ENCODE results near the gene IKZF2.

DNA sequence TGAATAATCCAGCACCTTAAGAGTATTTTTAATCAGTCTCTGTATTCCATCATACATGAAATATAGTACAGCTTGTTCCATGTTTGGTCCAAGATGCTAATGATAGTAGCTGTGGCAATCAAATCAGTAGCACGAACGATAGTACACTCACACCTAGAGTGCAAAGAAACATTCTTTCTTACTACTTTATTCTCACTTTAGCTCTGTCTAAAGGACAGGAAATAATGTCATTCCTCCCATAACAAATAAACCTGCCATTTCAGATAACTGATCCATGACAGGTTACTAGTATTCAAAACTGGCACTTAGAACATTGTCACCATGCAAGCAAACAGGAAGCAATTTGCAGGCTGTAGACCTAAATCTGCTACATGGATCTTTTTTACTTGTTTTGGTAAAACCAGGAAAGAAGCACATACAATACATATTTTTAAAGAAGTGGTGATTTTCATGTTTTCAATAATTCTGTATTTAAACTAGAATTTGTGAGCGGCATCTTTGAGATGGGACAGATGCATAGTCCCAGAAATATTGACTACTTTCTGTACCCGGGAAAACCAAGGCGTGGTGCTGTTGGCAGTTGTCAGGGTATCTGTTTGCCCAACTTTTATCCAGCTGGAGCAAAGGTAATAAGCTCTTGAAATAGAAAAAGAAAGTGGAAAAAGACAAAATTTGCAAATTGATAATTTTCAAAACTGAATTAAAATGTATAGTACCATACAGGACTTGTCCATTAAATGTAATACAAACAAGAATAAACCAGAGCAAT is 49.5 kb downstream of the IKZF2 start:
- TF ChIP-seq, protein P1, sequence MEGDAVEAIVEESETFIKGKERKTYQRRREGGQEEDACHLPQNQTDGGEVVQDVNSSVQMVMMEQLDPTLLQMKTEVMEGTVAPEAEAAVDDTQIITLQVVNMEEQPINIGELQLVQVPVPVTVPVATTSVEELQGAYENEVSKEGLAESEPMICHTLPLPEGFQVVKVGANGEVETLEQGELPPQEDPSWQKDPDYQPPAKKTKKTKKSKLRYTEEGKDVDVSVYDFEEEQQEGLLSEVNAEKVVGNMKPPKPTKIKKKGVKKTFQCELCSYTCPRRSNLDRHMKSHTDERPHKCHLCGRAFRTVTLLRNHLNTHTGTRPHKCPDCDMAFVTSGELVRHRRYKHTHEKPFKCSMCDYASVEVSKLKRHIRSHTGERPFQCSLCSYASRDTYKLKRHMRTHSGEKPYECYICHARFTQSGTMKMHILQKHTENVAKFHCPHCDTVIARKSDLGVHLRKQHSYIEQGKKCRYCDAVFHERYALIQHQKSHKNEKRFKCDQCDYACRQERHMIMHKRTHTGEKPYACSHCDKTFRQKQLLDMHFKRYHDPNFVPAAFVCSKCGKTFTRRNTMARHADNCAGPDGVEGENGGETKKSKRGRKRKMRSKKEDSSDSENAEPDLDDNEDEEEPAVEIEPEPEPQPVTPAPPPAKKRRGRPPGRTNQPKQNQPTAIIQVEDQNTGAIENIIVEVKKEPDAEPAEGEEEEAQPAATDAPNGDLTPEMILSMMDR (conservative IDR thresholded peaks at IDR 0.05; ENCODE audit: low read length), result no peak
- no peak for TF ChIP-seq EZH2phosphoT487 (IDR thresholded peaks at IDR 0.05; ENCODE audit: borderline replicate concordance, low read depth, low read length)

All from OCI-LY7 (cell line).